ENCODE results near the gene NPIPB6.

NPIPB6 gene

GRCh38 chr16:28311413-28311812 lies 51.9 kb downstream of the NPIPB6 start:
- H3K27ac ChIP-seq: no peak overlapping the region

DNA sequence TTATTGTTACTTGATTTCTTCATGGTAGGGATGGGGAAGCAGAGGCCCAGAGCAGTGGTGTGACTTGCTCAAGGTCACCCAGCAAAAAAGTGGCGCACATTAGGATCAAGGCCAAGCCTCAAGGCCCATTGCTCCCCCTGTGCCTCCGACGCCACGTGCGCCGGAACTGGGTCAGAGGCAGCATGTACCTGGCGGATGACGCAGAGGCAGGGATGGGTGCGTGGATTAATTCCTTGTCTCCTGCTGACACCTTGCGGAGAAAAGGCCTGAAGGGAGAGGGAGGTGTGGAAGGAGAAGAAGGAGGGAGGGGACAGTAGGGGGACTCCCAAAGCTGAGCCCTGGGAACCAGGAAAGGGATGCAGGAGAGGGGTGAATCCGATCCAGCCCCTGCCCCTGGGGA lies 52.5 kb downstream of the NPIPB6 start:
- no peak overlapping the region for H3K27ac ChIP-seq
- TF ChIP-seq ZFX (IDR thresholded peaks at IDR 0.05) (no peak), CTCF (conservative IDR thresholded peaks at IDR 0.05) (no peak)

More at GRCh38 chr16:28311413-28311812, 51.9 kb downstream of the NPIPB6 start:
- no peak for TF ChIP-seq CTCF (conservative IDR thresholded peaks at IDR 0.05)
- no peak for TF ChIP-seq ZFX (IDR thresholded peaks at IDR 0.05)

GRCh38 chr16:28309811-28310311 lies 53.4 kb downstream of the NPIPB6 start:
- TF ChIP-seq ZFX (IDR thresholded peaks at IDR 0.05) (no peak), CTCF (conservative IDR thresholded peaks at IDR 0.05) (no peak)
- H3K27ac ChIP-seq: no peak overlapping the region

GRCh38 chr16:28308794-28309584 lies 54.3 kb downstream of the NPIPB6 start:
- no peak for TF ChIP-seq CTCF (conservative IDR thresholded peaks at IDR 0.05)
- TF ChIP-seq ZFX (IDR thresholded peaks at IDR 0.05): no peak
- no peak overlapping the region for H3K27ac ChIP-seq

- TF ChIP-seq ZFX (IDR thresholded peaks at IDR 0.05) (no peak), CTCF (conservative IDR thresholded peaks at IDR 0.05) (no peak)
Measured at GRCh38 chr16:28307936-28308335, 55.4 kb downstream of the NPIPB6 start.

DNA sequence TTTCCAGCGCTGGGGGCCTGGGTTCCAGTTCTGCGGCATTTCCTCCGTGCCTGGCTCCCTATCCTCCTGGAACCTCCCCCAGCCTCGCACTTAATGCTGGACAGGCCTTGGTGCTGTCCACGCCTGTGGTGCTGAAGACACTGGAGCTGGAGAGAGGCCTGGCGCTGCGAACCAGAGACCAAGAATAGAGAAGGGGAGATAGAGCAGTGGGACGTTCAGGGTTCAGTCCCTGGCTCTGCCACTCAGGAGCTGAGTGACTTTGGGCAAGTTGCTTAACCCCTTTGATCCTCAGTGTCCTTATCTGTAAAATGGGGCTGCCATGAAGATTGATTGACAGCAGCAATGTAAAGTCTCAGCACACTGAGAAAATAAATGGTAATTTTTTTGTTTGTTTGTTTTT lies 59.1 kb downstream of the NPIPB6 start:
- TF ChIP-seq CTCF (conservative IDR thresholded peaks at IDR 0.05): no peak
- no peak for TF ChIP-seq ZFX (IDR thresholded peaks at IDR 0.05)
- H3K27ac ChIP-seq: no peak overlapping the region

More at GRCh38 chr16:28307936-28308335, 55.4 kb downstream of the NPIPB6 start:
- H3K27ac ChIP-seq: no peak overlapping the region

- no peak overlapping the region for H3K27ac ChIP-seq
- TF ChIP-seq ZFX (IDR thresholded peaks at IDR 0.05) (no peak), CTCF (conservative IDR thresholded peaks at IDR 0.05) (no peak)
Measured at GRCh38 chr16:28303132-28303531, 60.2 kb downstream of the NPIPB6 start.

All from C4-2B (cell line).